ENCODE results near the gene CPZ.

CPZ gene

DNA sequence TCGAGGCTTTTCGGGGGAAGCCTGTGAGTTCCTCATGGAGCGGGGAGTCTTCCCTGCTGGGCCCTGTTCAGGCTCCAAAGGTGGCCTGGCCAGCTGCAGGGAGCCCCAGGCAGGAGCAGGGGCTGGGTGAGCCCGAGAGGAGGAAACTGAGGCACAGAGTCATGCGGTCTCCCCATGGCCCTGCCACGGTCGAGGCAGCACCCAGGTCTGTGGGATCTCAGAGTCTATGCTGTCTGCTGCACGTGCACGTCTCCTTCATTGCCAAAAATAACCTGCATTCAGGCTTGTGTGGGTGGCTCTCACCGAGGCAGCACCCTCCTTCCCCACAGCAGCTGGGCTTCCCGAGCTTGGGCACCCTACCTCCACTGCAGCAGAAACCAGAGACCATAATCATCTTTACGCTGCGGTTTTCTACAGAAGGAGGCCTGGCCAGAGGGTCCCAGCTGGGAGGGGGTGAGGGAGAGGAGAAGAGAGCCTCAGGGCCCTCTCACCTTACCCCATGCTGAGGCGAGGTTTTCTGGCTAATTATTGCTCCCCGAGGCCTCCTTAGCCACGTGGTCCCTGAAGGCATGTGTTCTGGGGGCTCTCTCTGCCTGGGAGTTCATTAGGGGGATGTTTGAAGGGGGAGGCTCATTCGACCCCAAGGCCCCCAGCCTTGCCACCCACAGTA lies 64.3 kb downstream of the CPZ start:
- no peak for DNase-seq

DNA sequence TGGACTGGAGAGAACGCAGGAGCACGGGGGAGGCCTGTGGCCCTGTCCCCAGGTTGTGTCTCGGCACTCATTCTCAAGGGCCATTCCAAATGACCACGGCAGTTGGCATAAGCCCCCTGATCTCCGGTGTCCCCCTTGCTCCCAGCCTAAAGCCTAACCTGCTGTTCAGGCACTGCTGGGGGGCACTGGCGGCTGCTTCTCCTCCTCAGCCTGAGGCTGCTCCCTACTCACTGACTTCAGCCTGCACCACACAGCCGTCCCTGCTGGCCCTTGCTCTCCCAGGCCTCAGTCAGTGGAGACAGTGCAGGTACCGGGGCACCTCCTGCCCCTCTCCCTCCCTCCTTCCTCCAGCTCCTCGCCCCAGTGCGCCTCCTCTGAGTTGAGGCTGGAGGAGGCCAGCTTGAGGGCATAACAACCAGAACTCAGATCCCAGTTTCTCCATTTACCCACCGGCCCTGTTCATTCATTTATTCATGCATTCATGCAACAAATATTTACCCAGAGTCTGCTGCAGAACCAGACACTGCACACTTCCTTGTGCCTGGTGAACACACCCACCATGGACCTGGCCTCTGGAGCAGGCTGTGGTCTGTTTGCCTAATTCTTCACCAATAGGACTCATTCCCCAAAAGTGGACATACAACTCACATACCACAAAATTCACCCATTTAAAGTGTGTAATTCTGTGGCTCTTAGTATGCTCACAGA lies 65.0 kb downstream of the CPZ start:
- no peak for DNase-seq

GRCh38 chr4:8662776-8663175 lies 70.2 kb downstream of the CPZ start:
- no peak for DNase-seq

GRCh38 chr4:8664031-8664805 lies 71.7 kb downstream of the CPZ start:
- no peak for DNase-seq

DNA sequence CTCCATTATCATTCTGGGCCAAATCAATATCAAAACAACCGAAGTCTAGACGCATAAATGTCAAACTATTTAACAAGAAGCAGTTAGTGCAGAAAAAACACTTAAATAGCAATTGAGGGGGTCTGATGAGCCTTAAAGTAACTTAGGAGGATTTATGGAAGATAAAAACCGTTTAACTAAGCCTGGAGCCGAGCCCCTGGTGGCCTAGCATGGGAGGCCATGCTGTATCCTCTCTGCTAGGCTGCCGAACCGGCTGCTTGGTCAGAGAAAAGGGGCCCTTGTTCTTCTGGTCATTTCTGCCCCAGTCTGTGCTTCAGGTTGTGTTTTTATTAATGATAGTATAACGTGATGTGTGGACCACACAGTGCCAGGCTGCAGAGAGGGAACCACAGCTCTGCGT lies 72.4 kb downstream of the CPZ start:
- no peak for DNase-seq

- DNase-seq: no peak
These were observed 73.1 kb downstream of the CPZ start for GRCh38 chr4:8665406-8666360.

DNA sequence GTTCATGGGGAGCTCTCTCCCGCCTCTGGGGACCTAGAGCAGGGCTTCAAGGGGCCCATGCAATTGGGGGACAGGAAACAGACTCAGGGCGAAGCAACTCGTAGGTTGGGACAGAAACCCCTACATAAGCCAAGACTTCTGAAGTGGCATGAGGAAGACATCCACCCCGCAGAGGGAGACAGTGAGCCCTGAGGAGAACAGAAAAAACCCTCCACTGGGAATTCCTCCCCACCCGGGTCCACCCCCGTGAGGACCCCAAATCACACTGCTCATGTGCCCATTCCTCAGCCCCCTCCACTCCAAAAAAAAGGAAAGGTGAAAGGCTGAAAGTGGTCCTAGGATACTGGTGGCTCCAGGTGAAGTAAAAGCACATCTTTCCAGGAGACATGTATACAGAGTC lies 74.0 kb downstream of the CPZ start:
- DNase-seq: no peak
